Stimulated activated effector memory CD8-positive, alpha-beta T cell treated with anti-CD3 and anti-CD28 coated beads, Interleukin-12 subunit alpha, Interleukin-12 subunit beta, amount 100 ng/mL, for 72 hours (primary cell): ENCODE data around the gene ENOX2.

Experiments
- ATAC-seq: fragments of 150-1000 bp; cut with Tn5 transposase; 2 replicates; pipeline ENCODE4 v1.10.0; 2021
- DNase-seq, 2 donors: peaks; one replicate each; pipeline ENCODE4 v3.0.0; 2021 to 2022; ENCODE audit warnings: low spot score in 2 of 2
- H3K27ac Mint-ChIP-seq: one replicate; pipeline ENCODE4 v1.8.0; 2022; ENCODE audit warnings: mild to moderate bottlenecking, mixed read lengths
- H3K36me3 Mint-ChIP-seq: one replicate; pipeline ENCODE4 v1.8.0; 2022; ENCODE audit warnings: mild to moderate bottlenecking, mixed read lengths
- H3K4me1 Mint-ChIP-seq: one replicate; pipeline ENCODE4 v1.8.0; 2022; ENCODE audit warnings: mixed read lengths
- H3K4me3 Mint-ChIP-seq: one replicate; pipeline ENCODE4 v1.8.0; 2022; ENCODE audit warnings: mild to moderate bottlenecking, mixed read lengths
- H3K9me3 Mint-ChIP-seq: one replicate; pipeline ENCODE4 v1.8.0; 2022; ENCODE audit warnings: mixed read lengths

The ENOX2 gene

DNA sequence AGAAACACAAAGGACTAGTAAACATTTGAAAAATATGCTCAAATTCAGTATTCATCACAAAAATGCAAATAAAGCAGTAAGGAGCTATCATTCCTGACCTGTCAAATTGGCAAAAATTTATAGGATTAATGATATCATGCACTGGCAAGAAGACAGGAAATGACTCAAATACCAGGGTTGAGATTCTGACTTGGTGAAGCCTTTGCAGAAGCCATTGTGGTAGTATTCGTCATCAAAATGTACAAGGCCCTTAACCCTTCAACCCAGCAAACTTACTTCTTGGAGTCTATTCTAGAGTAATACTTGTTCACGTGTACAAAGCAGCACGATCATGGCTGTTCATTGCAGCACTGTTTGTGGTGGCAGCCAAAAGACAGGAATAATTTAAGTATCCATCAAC, 132.4 kb downstream of the ENOX2 start:
- H3K4me1 Mint-ChIP-seq, result peaks cover 5% of the 10 kb centered on the region
- H3K27ac Mint-ChIP-seq, result no peak overlapping the region
- DNase-seq (no peak), ATAC-seq (peak; percentile 80)
- H3K4me3 Mint-ChIP-seq, result no peak overlapping the region
- H3K9me3 Mint-ChIP-seq, result no peaks in the 10 kb centered on the region
- no peaks in the 10 kb centered on the region for H3K36me3 Mint-ChIP-seq

GRCh38 chrX:130769835-130770234, 133.2 kb downstream of the ENOX2 start:
- no peak for DNase-seq
- Mint-ChIP-seq H3K9me3 (no peaks in the 10 kb centered on the region), H3K27ac (no peak overlapping the region), H3K4me3 (no peak overlapping the region), H3K36me3 (no peaks in the 10 kb centered on the region), H3K4me1 (peaks cover 5% of the 10 kb centered on the region)
- no peak for ATAC-seq

GRCh38 chrX:130758072-130758471, 144.9 kb downstream of the ENOX2 start:
- peak; percentile 58 for ATAC-seq
- DNase-seq, result no peak
- Mint-ChIP-seq H3K4me3 (no peak overlapping the region), H3K36me3 (no peaks in the 10 kb centered on the region), H3K9me3 (no peaks in the 10 kb centered on the region), H3K27ac (no peak overlapping the region), H3K4me1 (no peaks in the 10 kb centered on the region)

GRCh38 chrX:130756233-130756632, 146.8 kb downstream of the ENOX2 start:
- DNase-seq (no peak), ATAC-seq (no peak)
- Mint-ChIP-seq H3K9me3 (no peaks in the 10 kb centered on the region), H3K36me3 (no peaks in the 10 kb centered on the region), H3K27ac (no peak overlapping the region), H3K4me1 (no peaks in the 10 kb centered on the region), H3K4me3 (no peak overlapping the region)

- no peak for DNase-seq
- no peaks in the 10 kb centered on the region for H3K36me3 Mint-ChIP-seq
- no peak overlapping the region for H3K27ac Mint-ChIP-seq
- H3K4me1 Mint-ChIP-seq, result no peaks in the 10 kb centered on the region
- ATAC-seq, result no peak
- H3K4me3 Mint-ChIP-seq, result no peak overlapping the region
- no peaks in the 10 kb centered on the region for H3K9me3 Mint-ChIP-seq
Observed at GRCh38 chrX:130754353-130754752, 148.7 kb downstream of the ENOX2 start.

- H3K36me3 Mint-ChIP-seq, result no peaks in the 10 kb centered on the region
- ATAC-seq, result no peak
- no peak overlapping the region for H3K27ac Mint-ChIP-seq
- no peaks in the 10 kb centered on the region for H3K4me1 Mint-ChIP-seq
- no peak overlapping the region for H3K4me3 Mint-ChIP-seq
- no peak for DNase-seq
- H3K9me3 Mint-ChIP-seq, result no peaks in the 10 kb centered on the region
Observed at GRCh38 chrX:130746709-130747342, 156.2 kb downstream of the ENOX2 start.

DNA sequence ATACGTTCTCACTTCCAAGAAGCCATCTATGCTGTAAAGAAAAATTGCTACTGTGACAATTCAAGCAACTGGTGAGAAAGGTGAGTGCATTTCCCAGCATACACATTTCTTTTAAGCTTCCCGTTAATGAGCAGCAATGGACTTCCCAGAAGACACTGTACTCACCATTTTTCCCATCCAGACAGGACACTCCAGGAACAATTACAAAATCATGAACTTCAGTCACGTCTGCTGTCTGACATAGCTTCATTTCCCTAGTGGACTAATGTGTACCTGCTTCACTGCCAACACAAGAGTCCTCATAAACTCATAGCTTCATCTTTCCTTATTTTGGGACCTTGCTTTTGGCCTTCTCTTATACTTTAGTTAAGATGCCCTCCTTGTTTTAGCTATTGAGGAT, 156.9 kb downstream of the ENOX2 start:
- no peak overlapping the region for H3K27ac Mint-ChIP-seq
- no peaks in the 10 kb centered on the region for H3K9me3 Mint-ChIP-seq
- H3K4me1 Mint-ChIP-seq, result no peaks in the 10 kb centered on the region
- no peaks in the 10 kb centered on the region for H3K36me3 Mint-ChIP-seq
- ATAC-seq (no peak), DNase-seq (no peak)
- H3K4me3 Mint-ChIP-seq, result no peak overlapping the region

DNA sequence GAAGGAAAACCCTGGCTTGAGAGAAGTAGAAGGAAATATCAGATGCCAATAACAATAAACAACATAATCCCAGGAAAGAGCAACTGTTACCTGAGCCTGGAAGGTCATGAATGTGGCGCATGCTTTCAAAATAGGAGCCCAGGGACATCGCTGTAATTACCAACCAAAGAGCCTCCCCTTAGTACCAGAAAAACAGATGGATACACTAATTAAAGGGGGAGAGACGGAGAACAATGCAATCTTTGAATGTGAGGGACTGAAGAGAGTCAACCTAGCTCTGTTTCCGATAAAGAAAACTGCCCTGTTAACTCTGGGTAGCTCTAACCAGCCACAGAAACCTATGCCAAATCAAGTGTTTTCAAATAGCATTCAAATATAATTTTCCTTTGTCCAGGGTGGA, 161.4 kb downstream of the ENOX2 start:
- no peaks in the 10 kb centered on the region for H3K9me3 Mint-ChIP-seq
- H3K4me3 Mint-ChIP-seq, result no peak overlapping the region
- peak overlapping the region; percentile 69 for H3K27ac Mint-ChIP-seq
- H3K4me1 Mint-ChIP-seq, result no peaks in the 10 kb centered on the region
- H3K36me3 Mint-ChIP-seq, result no peaks in the 10 kb centered on the region
- ATAC-seq, result no peak
- DNase-seq, result no peak

DNA sequence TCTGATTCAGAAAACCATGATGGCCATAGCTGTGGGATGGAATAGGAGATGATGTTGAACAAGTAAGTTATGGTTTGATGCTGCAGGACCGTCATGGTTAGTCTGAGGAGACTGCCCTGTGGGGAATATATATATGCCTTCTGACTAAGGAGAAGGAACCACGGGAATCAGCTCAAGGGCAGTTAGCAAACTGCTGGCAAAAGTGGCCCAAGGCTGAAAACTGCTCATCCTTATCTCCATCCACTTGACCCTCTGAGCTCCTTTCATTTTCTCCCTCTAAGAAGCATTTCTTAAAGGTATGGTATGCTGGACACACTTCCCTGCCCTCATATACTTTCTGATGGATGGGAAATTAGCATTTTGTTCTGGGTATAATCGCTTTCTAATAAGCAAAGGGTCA, 161.9 kb downstream of the ENOX2 start:
- no peaks in the 10 kb centered on the region for H3K9me3 Mint-ChIP-seq
- ATAC-seq, result no peak
- no peaks in the 10 kb centered on the region for H3K36me3 Mint-ChIP-seq
- no peaks in the 10 kb centered on the region for H3K4me1 Mint-ChIP-seq
- no peak for DNase-seq
- H3K4me3 Mint-ChIP-seq, result no peak overlapping the region
- H3K27ac Mint-ChIP-seq, result peak overlapping the region; percentile 69

DNA sequence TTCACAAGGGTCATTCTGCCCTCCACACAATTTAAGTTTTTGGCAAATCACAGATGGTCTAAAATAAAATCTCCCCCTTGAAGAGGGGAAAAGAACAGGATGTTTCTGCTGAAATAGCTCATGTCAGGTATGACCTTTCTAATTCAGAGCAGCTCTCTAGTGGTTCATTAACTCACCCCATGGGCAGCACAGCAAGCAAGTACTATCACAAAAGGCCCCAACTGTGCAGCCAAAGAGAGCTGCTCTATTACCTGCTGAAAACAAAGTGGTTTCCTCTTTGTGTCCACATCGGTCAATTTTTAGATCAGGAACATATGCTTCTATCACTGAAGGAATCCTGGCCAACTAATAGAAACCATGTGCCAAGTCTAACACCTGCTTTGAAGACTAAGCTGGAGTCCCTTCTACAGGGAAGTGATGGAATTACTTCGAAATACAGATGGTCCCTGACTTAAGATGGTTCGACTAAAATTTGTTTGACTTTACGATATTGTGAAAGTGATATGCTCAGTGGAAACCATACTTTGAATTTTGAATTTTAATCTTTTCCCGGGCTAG, 164.3 kb downstream of the ENOX2 start:
- Mint-ChIP-seq H3K9me3 (no peaks in the 10 kb centered on the region), H3K27ac (no peak overlapping the region), H3K4me1 (no peaks in the 10 kb centered on the region), H3K36me3 (no peaks in the 10 kb centered on the region), H3K4me3 (no peak overlapping the region)
- no peak for DNase-seq
- ATAC-seq, result no peak

DNA sequence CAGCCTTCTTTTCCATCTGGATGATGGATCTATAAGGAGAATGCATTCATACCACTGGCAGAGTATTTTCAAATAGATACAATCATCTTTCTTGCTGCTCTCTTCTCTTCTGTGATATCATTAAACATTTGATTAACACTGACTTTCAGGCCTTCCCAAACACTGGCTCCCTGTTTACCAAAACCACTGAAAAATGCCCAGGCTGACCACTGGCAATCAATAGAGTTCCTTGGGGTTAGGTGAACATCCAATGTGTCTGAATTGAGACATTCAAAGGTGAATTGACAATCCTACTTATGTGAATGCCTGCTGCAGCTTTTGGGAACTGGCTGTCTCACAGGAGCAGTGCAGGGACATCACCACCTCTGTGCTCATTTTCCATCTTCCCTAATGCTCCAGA, 168.3 kb downstream of the ENOX2 start:
- no peak for ATAC-seq
- Mint-ChIP-seq H3K9me3 (no peaks in the 10 kb centered on the region), H3K4me1 (no peaks in the 10 kb centered on the region), H3K4me3 (no peak overlapping the region), H3K36me3 (no peaks in the 10 kb centered on the region), H3K27ac (no peak overlapping the region)
- DNase-seq, result no peak

GRCh38 chrX:130728208-130728607, 174.8 kb downstream of the ENOX2 start:
- DNase-seq (no peak), ATAC-seq (no peak)
- Mint-ChIP-seq H3K36me3 (no peaks in the 10 kb centered on the region), H3K27ac (no peak overlapping the region), H3K4me1 (no peaks in the 10 kb centered on the region), H3K9me3 (no peaks in the 10 kb centered on the region), H3K4me3 (no peak overlapping the region)

DNA sequence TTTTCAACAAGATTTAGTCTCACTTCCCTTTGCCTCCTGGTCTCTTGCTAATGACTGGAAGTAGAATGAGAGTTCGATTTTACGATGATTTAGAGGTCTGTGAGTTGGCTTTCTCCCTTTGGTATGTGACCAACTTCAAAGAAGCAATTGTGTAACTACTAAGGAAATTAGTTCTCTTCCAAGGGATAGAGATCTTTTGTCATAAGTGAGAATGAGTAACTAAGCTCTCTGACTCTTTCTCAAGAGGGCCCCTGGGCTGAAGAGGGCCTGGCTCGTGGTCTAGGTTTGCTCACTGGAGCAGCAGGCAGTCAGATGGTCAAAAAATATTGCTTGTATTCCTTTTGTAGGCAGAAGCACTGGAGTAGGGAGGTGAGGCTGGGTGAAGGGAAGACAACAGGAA, 176.3 kb downstream of the ENOX2 start:
- no peak overlapping the region for H3K27ac Mint-ChIP-seq
- H3K36me3 Mint-ChIP-seq, result no peaks in the 10 kb centered on the region
- DNase-seq (no peak), ATAC-seq (no peak)
- no peak overlapping the region for H3K4me3 Mint-ChIP-seq
- H3K4me1 Mint-ChIP-seq, result no peaks in the 10 kb centered on the region
- H3K9me3 Mint-ChIP-seq, result no peaks in the 10 kb centered on the region

DNA sequence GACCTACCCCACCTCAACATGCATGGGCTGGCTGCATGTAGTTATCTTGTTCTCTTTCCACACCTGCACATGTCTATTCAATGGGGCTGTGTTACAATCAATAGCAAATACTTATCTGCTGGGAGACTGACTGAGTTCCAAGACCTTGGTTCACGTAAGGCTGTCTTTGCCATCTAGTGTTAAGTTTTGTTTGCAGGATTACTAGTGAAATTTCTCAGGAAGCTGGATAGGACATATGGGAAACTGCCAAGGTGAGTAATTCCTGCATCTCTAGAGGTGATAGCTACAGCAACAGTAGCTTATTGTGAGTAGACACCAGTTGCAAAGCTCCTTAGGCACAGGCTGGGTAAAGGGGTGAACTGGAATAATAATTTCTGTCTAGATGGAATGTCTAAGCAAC, 177.5 kb downstream of the ENOX2 start:
- Mint-ChIP-seq H3K36me3 (no peaks in the 10 kb centered on the region), H3K4me3 (no peak overlapping the region), H3K9me3 (no peaks in the 10 kb centered on the region), H3K27ac (no peak overlapping the region), H3K4me1 (no peaks in the 10 kb centered on the region)
- DNase-seq (no peak), ATAC-seq (no peak)

DNA sequence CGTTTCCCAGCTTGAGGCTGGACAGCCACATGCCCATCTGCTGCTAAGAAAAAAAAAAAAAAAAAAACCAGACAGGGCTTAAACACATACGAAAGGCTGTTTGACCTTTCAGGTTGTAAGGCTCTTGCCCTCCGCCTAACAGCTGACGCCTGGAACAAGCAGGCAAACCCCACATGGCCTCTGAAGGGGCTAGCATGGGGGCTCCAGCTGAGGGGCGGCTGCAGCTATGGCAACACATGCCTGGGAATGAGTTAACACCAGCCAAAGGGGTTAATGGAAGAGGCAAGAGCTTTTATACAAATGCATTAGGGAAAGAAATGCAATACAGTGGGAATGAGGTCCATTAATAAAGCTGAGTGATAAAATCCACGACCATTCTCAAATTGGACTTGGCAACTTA, 183.6 kb downstream of the ENOX2 start:
- Mint-ChIP-seq H3K4me3 (no peak overlapping the region), H3K27ac (no peak overlapping the region), H3K9me3 (no peaks in the 10 kb centered on the region), H3K4me1 (no peaks in the 10 kb centered on the region), H3K36me3 (no peaks in the 10 kb centered on the region)
- ATAC-seq, result no peak
- no peak for DNase-seq

DNA sequence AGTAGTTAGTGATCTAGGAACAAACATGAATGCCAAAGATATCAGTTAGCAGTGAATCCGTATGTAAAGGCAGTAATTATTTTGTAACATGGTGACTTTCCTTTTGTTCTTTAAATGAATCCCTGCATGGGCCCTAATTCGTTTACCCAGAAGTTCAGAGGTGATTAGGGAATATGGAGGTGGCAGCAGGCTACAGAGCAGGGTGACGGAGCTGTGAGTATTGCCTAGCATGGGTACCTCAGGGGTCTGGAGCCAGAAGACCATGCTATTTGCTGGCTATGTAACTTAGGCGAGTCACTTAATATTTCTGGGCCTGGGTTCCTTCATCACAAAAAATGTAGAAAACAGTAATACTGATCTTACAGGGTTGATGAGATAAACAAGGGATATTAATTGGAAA, 184.9 kb downstream of the ENOX2 start:
- DNase-seq, result no peak
- no peaks in the 10 kb centered on the region for H3K4me1 Mint-ChIP-seq
- H3K36me3 Mint-ChIP-seq, result no peaks in the 10 kb centered on the region
- ATAC-seq, result no peak
- H3K9me3 Mint-ChIP-seq, result no peaks in the 10 kb centered on the region
- H3K4me3 Mint-ChIP-seq, result no peak overlapping the region
- H3K27ac Mint-ChIP-seq, result no peak overlapping the region
